ENCODE data around the gene BMPR1A. TPM values are rescaled to one million over a fixed set of nuclear protein-coding genes. Genes with fewer than 3 reads are reported as not detected.
"Not testable (repeated sequence)": the region's sequence is repeated elsewhere in the genome, so short reads cannot be mapped to it uniquely, and the experiment has no call there.

BMPR1A gene
- total and polyA plus RNA-seq, 3 experiments from 2014 or later = 6.4 to 21.9 (median 20.9) TPM

DNA sequence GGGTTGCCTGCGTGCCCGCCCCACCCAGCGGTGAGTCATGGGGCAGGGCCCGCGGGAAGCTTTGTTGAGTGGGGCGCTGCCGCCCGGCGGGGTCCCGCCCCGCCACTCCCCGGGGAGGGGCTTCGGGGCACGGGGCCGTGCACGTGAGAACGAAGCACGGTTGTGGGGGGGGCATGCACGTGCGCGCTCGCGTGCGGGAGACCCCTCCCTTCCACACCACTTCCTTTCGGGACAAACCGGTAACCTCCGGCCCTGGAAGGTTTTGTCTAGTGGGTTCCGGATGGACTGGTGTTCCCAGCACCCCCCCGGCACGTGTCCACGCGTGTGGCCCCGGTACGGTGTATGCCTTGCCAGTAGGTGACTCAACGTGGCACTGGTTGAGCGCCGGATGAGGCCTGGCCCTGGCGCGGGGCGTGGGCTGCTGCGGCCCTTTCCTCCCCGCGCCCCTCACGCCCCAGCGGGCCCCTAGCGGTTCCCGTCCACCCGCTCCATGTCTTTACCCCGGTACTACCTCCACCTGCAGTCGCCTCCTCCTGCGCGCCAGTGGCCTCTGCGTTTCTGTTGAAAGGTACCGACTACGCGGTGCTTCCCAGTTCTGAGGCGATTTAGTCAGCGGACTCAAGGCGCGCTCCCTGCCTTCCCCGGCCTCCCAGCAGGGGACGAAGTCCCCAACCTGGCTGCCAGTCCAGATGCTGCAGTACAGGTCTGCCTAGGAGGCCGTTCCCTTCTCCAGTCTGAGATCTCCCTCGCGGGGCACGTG lies 215.0 kb downstream of the BMPR1A start:
- Histone ChIP-seq H3K4me3 (ENCODE audit: low read length) (peak overlapping the region; percentile 71), H3K4me1 (ENCODE audit: insufficient read depth, low read length) (peaks cover 37% of the 10 kb centered on the region), H3K27me3 (ENCODE audit: insufficient read depth, low read length, poor library complexity, severe bottlenecking) (no peaks in the 10 kb centered on the region), H3K36me3 (ENCODE audit: insufficient read depth, low read length) (no peaks in the 10 kb centered on the region), H3K9me3 (ENCODE audit: low read length) (no peaks in the 10 kb centered on the region), H3K27ac (ENCODE audit: low read depth, low read length) (peak overlapping the region; percentile 61)
- Mint-ChIP-seq H3K27me3 (peaks cover 0 to 2% of the 10 kb centered on the region in 2 donors), H3K9me3 (no peaks in the 10 kb centered on the region), H3K27ac (peak overlapping the region; percentile 90 to 97 (median 94)), H3K36me3 (no peaks in the 10 kb centered on the region), H3K4me1 (peaks cover 18 to 45% (median 28%) of the 10 kb centered on the region in 3 donors), H3K4me3 (peak overlapping the region; percentile 76 to 92 (median 82))
- CTCF ChIA-PET = interaction anchor here (1.0 to 1.7 kb wide), 3 partner anchors 15 to 32 kb away, joined by 4 to 7 read pairs (median 6); partner anchors contain the start of gene MMRN2
- DNase-seq = peak; percentile 86 to 95 (median 89)
- POLR2A ChIA-PET = interaction anchor here (0.6 to 1.3 kb wide), 10 partner anchors 11 to 1853 kb away, joined by 3 to 9 read pairs (median 4); partner anchors contain the start of genes ATAD1, BMPR1A, GLUD1 and SHLD2

DNA sequence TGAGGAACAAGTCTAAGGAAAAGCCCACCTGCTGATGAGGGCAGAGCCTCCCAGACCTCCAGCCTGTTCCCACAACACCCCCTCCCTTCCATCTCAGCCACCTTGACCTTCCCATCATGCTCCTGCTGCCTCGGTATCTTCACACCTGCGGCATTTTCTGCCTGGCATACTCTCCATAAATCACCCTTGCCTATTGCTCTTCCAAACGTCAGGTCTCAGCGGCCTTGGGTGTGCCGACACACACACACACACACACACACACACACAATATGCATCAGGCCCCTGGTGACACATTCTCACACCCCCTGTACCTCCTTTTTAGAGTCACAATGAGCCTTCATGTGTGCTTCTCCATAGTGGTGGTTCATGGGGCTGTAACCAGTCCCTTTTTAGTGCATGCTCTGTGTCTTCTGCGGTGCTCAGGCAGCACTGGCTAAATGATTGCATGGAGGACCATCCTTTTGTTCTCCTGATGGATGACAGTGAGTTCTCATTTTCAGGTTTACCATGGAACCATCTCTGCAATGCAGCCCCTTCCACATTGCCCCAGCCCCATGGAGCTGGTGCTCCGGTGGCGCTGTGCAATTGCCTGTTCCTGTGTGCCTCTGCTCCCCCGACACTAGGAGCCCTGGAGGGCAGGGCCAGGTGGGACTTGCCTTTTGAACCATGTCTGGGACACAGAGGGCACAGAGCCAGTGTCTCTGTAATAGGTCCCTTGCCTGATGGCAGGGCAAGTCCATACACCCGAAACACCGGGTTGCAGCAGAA lies 216.4 kb downstream of the BMPR1A start:
- H3K36me3 Mint-ChIP-seq = no peaks in the 10 kb centered on the region
- no peaks in the 10 kb centered on the region for H3K9me3 Mint-ChIP-seq
- Histone ChIP-seq H3K4me3 (ENCODE audit: low read length) (no peak overlapping the region), H3K27me3 (ENCODE audit: insufficient read depth, low read length, poor library complexity, severe bottlenecking) (no peaks in the 10 kb centered on the region), H3K9me3 (ENCODE audit: low read length) (no peaks in the 10 kb centered on the region), H3K4me1 (ENCODE audit: insufficient read depth, low read length) (peaks cover 31% of the 10 kb centered on the region), H3K27ac (ENCODE audit: low read depth, low read length) (no peak overlapping the region), H3K36me3 (ENCODE audit: insufficient read depth, low read length) (no peaks in the 10 kb centered on the region)
- POLR2A ChIA-PET = no interaction called here
- H3K27me3 Mint-ChIP-seq = peaks cover 0 to 2% of the 10 kb centered on the region in 2 donors
- DNase-seq = no peak
- peaks cover 15 to 35% (median 21%) of the 10 kb centered on the region in 3 donors for H3K4me1 Mint-ChIP-seq
- H3K4me3 Mint-ChIP-seq = peak overlapping the region; percentile 4 to 66 (median 39)
- H3K27ac Mint-ChIP-seq = peak overlapping the region in 7 of 8 donors; percentile 7 to 86 (median 68)
- CTCF ChIA-PET = no interaction called here

DNA sequence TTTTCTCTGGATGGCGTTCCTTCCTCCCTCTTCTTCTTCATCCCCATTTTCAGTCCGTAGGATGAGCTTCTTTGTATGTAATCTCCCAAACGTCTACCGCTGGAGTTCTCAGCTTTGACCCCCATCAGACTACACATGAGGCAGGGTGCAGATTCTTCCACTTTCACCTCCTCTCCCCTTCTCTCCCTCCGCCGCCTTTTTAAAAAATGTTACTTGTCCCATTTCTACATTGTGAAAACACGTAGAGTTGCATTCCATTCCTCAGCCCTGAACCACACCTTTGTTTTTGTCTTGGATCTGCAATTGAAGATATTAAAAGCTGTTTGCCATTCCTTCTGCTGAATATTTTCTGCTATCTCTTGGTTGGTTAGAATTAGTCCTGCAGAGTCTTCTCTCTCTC lies 218.1 kb downstream of the BMPR1A start:
- Mint-ChIP-seq H3K27ac (peak overlapping the region in 4 of 8 donors; percentile 41 to 64 (median 54)), H3K9me3 (no peaks in the 10 kb centered on the region), H3K27me3 (peaks cover 0 to 2% of the 10 kb centered on the region in 2 donors), H3K36me3 (no peaks in the 10 kb centered on the region), H3K4me1 (peaks cover 15 to 27% (median 17%) of the 10 kb centered on the region in 3 donors), H3K4me3 (peak overlapping the region in 1 of 7 donors; percentile 71)
- peaks cover 22% of the 10 kb centered on the region for H3K4me1 ChIP-seq (ENCODE audit: insufficient read depth, low read length)
- POLR2A ChIA-PET = no interaction called here
- CTCF ChIA-PET = interaction anchor here (1.3 kb wide), 1 partner anchor 8 kb away, joined by 4 read pairs; no protein-coding TSS in a partner anchor
- no peak overlapping the region for H3K4me3 ChIP-seq (ENCODE audit: low read length)
- no peak overlapping the region for H3K27ac ChIP-seq (ENCODE audit: low read depth, low read length)
- H3K27me3 ChIP-seq (ENCODE audit: insufficient read depth, low read length, poor library complexity, severe bottlenecking) = no peaks in the 10 kb centered on the region
- no peaks in the 10 kb centered on the region for H3K36me3 ChIP-seq (ENCODE audit: insufficient read depth, low read length)
- DNase-seq = no peak
- H3K9me3 ChIP-seq (ENCODE audit: low read length) = no peaks in the 10 kb centered on the region

DNA sequence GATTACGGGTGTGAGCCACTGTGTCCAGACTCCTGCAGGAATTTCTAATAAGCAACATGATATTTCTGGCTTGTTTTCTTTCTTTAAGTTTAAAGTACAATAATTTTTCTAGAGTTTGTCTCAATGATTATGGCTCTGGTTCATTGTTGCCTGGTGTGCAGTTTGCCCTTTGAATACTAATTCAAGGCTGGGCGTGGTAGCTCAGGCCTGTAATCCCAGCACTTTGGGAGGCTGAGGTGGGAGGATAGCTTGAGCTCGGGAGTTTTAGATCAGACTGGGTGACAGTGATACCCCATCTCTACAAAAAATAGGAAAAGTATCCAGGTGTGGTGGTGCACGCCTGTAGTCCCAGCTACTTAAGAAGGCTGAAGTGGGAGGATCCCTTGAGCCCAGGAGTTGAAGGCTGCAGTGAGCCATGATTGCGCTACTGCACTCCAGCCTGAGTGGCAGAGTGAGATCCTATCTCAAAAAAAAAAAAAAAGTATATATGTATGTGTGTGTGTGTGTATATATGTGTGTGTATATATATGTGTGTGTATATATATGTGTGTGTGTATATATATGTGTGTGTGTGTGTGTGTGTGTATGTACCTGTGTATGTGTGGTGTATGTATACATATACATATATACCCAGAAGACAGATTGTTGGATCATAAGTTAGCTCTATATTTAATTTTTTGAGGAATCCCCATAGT lies 220.1 kb downstream of the BMPR1A start:
- H3K9me3 Mint-ChIP-seq = no peaks in the 10 kb centered on the region
- H3K4me3 ChIP-seq (ENCODE audit: low read length) = no peak overlapping the region
- H3K4me3 Mint-ChIP-seq = no peak overlapping the region
- H3K27me3 Mint-ChIP-seq = peaks cover 0 to 2% of the 10 kb centered on the region in 2 donors
- no peak overlapping the region for H3K27ac ChIP-seq (ENCODE audit: low read depth, low read length)
- CTCF ChIA-PET = interaction anchor here (1.3 kb wide), 1 partner anchor 10 kb away, joined by 4 read pairs; no protein-coding TSS in a partner anchor
- H3K36me3 Mint-ChIP-seq = no peaks in the 10 kb centered on the region
- no peaks in the 10 kb centered on the region for H3K36me3 ChIP-seq (ENCODE audit: insufficient read depth, low read length)
- no peak for DNase-seq
- H3K27me3 ChIP-seq (ENCODE audit: insufficient read depth, low read length, poor library complexity, severe bottlenecking) = no peaks in the 10 kb centered on the region
- POLR2A ChIA-PET = no interaction called here
- H3K4me1 Mint-ChIP-seq = peaks cover 10% of the 10 kb centered on the region in 3 donors
- H3K27ac Mint-ChIP-seq = no peak overlapping the region
- no peaks in the 10 kb centered on the region for H3K9me3 ChIP-seq (ENCODE audit: low read length)
- H3K4me1 ChIP-seq (ENCODE audit: insufficient read depth, low read length) = peaks cover 6% of the 10 kb centered on the region

DNA sequence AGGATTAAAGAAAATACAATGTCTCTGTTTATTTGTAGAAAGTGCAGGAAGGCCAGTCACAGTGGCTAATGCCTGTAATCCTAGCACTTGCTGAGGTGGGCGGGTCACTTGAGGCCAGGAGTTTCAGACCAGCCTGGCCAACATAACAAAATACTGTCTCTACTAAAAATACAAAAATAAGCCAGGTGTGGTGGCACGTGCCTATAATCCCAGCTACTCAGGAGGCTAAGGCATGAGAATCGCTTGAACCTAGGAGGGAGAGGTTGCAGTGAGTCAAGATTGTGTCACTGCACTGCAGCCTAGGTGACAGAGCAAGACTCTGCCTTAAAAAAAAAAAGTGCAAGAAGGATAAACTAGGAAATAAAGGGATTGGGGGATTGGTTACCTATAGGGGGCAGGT lies 222.0 kb downstream of the BMPR1A start:
- H3K4me1 ChIP-seq (ENCODE audit: insufficient read depth, low read length); H3K9me3 Mint-ChIP-seq; H3K27me3 ChIP-seq (ENCODE audit: insufficient read depth, low read length, poor library complexity, severe bottlenecking); H3K36me3 ChIP-seq (ENCODE audit: insufficient read depth, low read length); H3K9me3 ChIP-seq (ENCODE audit: low read length); H3K4me3 Mint-ChIP-seq; H3K36me3 Mint-ChIP-seq; POLR2A ChIA-PET; H3K27me3 Mint-ChIP-seq; DNase-seq; H3K4me3 ChIP-seq (ENCODE audit: low read length); H3K4me1 Mint-ChIP-seq; CTCF ChIA-PET; H3K27ac ChIP-seq (ENCODE audit: low read depth, low read length): not testable (repeated sequence)
- peak overlapping the region in 1 of 8 donors; percentile 58 for H3K27ac Mint-ChIP-seq

DNA sequence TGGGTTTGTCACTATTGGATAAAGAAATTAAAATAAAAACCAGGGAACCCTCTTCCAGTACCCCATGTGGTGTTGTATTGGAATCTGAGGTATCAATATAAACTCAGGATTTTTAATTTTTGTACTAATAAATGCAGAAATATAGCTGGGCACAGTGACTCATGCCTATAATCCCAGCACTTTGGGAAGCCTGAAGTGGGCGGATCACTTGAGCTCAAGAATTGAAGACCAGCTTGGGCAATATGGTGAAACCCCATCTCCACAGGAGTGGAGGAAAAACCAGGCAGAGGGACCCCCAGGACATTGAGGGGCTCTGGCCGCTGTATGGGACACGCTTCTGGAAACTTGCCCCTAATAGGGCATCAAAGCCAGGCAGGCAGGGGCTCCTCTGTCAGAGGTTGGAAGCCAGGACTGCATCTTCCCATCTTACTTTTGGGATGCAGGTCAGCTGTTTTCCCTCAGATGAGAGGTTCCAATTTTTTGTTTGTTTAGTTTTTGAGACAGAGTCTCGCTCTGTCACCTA lies 222.9 kb downstream of the BMPR1A start:
- no peaks in the 10 kb centered on the region for H3K9me3 ChIP-seq (ENCODE audit: low read length)
- H3K4me1 Mint-ChIP-seq = no peaks in the 10 kb centered on the region
- no peaks in the 10 kb centered on the region for H3K4me1 ChIP-seq (ENCODE audit: insufficient read depth, low read length)
- H3K4me3 Mint-ChIP-seq = no peak overlapping the region
- H3K27ac ChIP-seq (ENCODE audit: low read depth, low read length) = no peak overlapping the region
- POLR2A ChIA-PET = no interaction called here
- H3K27me3 Mint-ChIP-seq = no peaks in the 10 kb centered on the region
- no peaks in the 10 kb centered on the region for H3K27me3 ChIP-seq (ENCODE audit: insufficient read depth, low read length, poor library complexity, severe bottlenecking)
- CTCF ChIA-PET = interaction anchor here (0.6 kb wide), 1 partner anchor 40 kb away, joined by 5 read pairs; no protein-coding TSS in a partner anchor
- H3K4me3 ChIP-seq (ENCODE audit: low read length) = no peak overlapping the region
- peak overlapping the region in 1 of 8 donors; percentile 15 for H3K27ac Mint-ChIP-seq
- DNase-seq = no peak
- H3K36me3 ChIP-seq (ENCODE audit: insufficient read depth, low read length) = no peaks in the 10 kb centered on the region
- H3K36me3 Mint-ChIP-seq = no peaks in the 10 kb centered on the region
- no peaks in the 10 kb centered on the region for H3K9me3 Mint-ChIP-seq

DNA sequence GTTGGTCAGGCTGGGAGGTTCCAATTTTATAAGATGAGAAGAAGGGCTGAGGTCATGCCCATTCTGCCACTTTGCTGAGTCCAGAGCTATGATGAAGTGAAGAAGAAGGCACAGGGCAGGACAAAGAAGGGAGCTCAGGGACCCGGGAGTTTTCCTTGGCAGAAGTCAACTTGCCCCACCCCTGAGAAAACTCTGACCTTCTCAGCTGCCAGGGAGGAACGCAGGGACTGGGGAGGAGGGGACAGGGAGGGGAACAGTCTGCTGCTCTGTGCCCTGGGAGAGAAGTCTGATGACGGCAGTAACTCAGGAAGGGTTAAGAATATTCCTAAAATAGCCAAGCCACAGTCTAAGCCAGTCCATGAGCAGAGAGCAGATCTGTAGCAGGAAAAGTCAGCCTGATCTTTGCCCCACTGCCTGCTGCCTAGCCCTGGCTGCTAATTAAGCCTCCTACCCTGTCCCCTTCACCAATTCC lies 223.6 kb downstream of the BMPR1A start:
- no peak for DNase-seq
- Histone ChIP-seq H3K36me3 (ENCODE audit: insufficient read depth, low read length) (no peaks in the 10 kb centered on the region), H3K4me1 (ENCODE audit: insufficient read depth, low read length) (no peaks in the 10 kb centered on the region), H3K9me3 (ENCODE audit: low read length) (no peaks in the 10 kb centered on the region), H3K27me3 (ENCODE audit: insufficient read depth, low read length, poor library complexity, severe bottlenecking) (no peaks in the 10 kb centered on the region), H3K27ac (ENCODE audit: low read depth, low read length) (no peak overlapping the region), H3K4me3 (ENCODE audit: low read length) (no peak overlapping the region)
- Mint-ChIP-seq H3K27ac (no peak overlapping the region), H3K27me3 (no peaks in the 10 kb centered on the region), H3K36me3 (no peaks in the 10 kb centered on the region), H3K4me3 (no peak overlapping the region), H3K9me3 (no peaks in the 10 kb centered on the region), H3K4me1 (no peaks in the 10 kb centered on the region)
- POLR2A ChIA-PET = no interaction called here
- CTCF ChIA-PET = no interaction called here

Measured in CD8-positive, alpha-beta memory T cell (primary cell).